Measurements from ENCODE around the gene KRT83. TPM values are rescaled to one million over a fixed set of nuclear protein-coding genes. Genes with fewer than 3 reads are reported as not detected.

Gene KRT83
- total RNA-seq, 1 experiment from 2014 or later, result not detected

- H2BK12ac ChIP-seq (ENCODE audit: insufficient read length, low read depth, low read length), result no peak overlapping the region
- no peak overlapping the region for H3K14ac ChIP-seq (ENCODE audit: insufficient read depth, low read length)
- H4K91ac ChIP-seq (ENCODE audit: insufficient read length, low read depth, low read length), result no peak overlapping the region
- H3K27ac ChIP-seq (ENCODE audit: insufficient read length, low read depth, low read length), result no peak overlapping the region
- no peaks in the 10 kb centered on the region for H3K27me3 ChIP-seq (ENCODE audit: insufficient read depth, low read length)
- no peak overlapping the region for H3K18ac ChIP-seq (ENCODE audit: insufficient read length, low read depth, low read length)
- H3K9ac ChIP-seq (ENCODE audit: extremely low read depth, insufficient read length, low read length), result no peak overlapping the region
- H4K20me1 ChIP-seq (ENCODE audit: control insufficient read depth, insufficient read depth, insufficient read length), result no peaks in the 10 kb centered on the region
- no peak overlapping the region for H2BK120ac ChIP-seq (ENCODE audit: low read depth, low read length, poor library complexity, severe bottlenecking)
- no peak for TF ChIP-seq CTCF (conservative IDR thresholded peaks at IDR 0.05)
- no peak overlapping the region for H4K5ac ChIP-seq (ENCODE audit: insufficient read length, low read depth, low read length)
- H3K4me3 Mint-ChIP-seq, result no peak overlapping the region
- no peak overlapping the region for H3K23ac ChIP-seq (ENCODE audit: insufficient read length, low read depth, low read length)
- no peak overlapping the region for H3K4ac ChIP-seq (ENCODE audit: low read depth, low read length)
- peaks cover 13 to 18% of the 10 kb centered on the region in 2 experiments for H3K4me1 Mint-ChIP-seq
- H3K4me1 ChIP-seq (ENCODE audit: insufficient read depth, low read length), result no peaks in the 10 kb centered on the region
- H4K8ac ChIP-seq (replicated peaks; ENCODE audit: insufficient read length, low read depth, low read length), result no peak overlapping the region
- H3K23me2 ChIP-seq (ENCODE audit: insufficient read length, low read depth, low read length, poor library complexity, severe bottlenecking), result no peaks in the 10 kb centered on the region
- no peak overlapping the region for H2BK5ac ChIP-seq (ENCODE audit: insufficient read length, low read length)
- no peak for DNase-seq
- no peaks in the 10 kb centered on the region for H3K36me3 Mint-ChIP-seq (ENCODE audit: insufficient read depth in 1 of 3, low read depth in 3 of 3)
- WGBS (ENCODE audit: extremely low coverage, insufficient read length, low lambda C conversion rate), result no CpG with 5 or more reads among the region's 20 CpGs
- H3K27me3 Mint-ChIP-seq (ENCODE audit: low read depth), result peaks cover 8% of the 10 kb centered on the region; the same call in 1 of the 2 replicates
- H3T11ph ChIP-seq (ENCODE audit: low read length), result no peak overlapping the region
- no peak overlapping the region for H3K56ac ChIP-seq (ENCODE audit: insufficient read length, low read depth, low read length)
- H3K79me1 ChIP-seq (ENCODE audit: insufficient read depth, low read depth, low read length, poor library complexity, severe bottlenecking), result no peaks in the 10 kb centered on the region
- H3K79me2 ChIP-seq (ENCODE audit: insufficient read depth, low read length), result no peaks in the 10 kb centered on the region
- H3K4me2 ChIP-seq (ENCODE audit: insufficient read depth, insufficient read length, low read length), result no peak overlapping the region
- H3K27ac Mint-ChIP-seq, result no peak overlapping the region
- H2AFZ ChIP-seq (ENCODE audit: low read length), result no peak overlapping the region
- no peak overlapping the region for H2BK20ac ChIP-seq (ENCODE audit: low read depth, low read length, poor library complexity, severe bottlenecking)
- no peaks in the 10 kb centered on the region; a peak in 1 of 5 replicates for H3K9me3 Mint-ChIP-seq
- H2BK15ac ChIP-seq (ENCODE audit: low read depth, low read length), result no peak overlapping the region
- no peaks in the 10 kb centered on the region for H3K9me3 ChIP-seq (ENCODE audit: control insufficient read depth, low read depth, low read length)
- H2AK5ac ChIP-seq (ENCODE audit: insufficient read length, low read length), result no peak overlapping the region
Measured at GRCh38 chr12:52356762-52357580, 35.8 kb upstream of the KRT83 start.
